ENCODE data around the gene DAGLA. TPM values are rescaled to one million over a fixed set of nuclear protein-coding genes. Genes with fewer than 3 reads are reported as not detected.

DAGLA gene
- total RNA-seq, 1 donor from 2014 or later: 5.1 TPM

GRCh38 chr11:61684870-61685616, 4.9 kb downstream of the DAGLA start:
- no peak for DNase-seq (ENCODE audit: extremely low spot score, unreplicated experiment)
- Mint-ChIP-seq H3K4me3 (ENCODE audit: unreplicated experiment) (no peak overlapping the region), H3K36me3 (ENCODE audit: unreplicated experiment) (no peaks in the 10 kb centered on the region), H3K27me3 (ENCODE audit: unreplicated experiment) (no peaks in the 10 kb centered on the region), H3K4me1 (ENCODE audit: unreplicated experiment) (peaks cover 16% of the 10 kb centered on the region), H3K9me3 (ENCODE audit: unreplicated experiment) (no peaks in the 10 kb centered on the region), H3K27ac (ENCODE audit: unreplicated experiment) (no peak overlapping the region)
- no peak for TF ChIP-seq CTCF (IDR thresholded peaks at IDR 0.05)

GRCh38 chr11:61685617-61685967, 5.4 kb downstream of the DAGLA start:
- no peak overlapping the region for H3K4me3 Mint-ChIP-seq (ENCODE audit: unreplicated experiment)
- no peaks in the 10 kb centered on the region for H3K9me3 Mint-ChIP-seq (ENCODE audit: unreplicated experiment)
- H3K27me3 Mint-ChIP-seq (ENCODE audit: unreplicated experiment): no peaks in the 10 kb centered on the region
- H3K27ac Mint-ChIP-seq (ENCODE audit: unreplicated experiment): no peak overlapping the region
- H3K4me1 Mint-ChIP-seq (ENCODE audit: unreplicated experiment): peaks cover 16% of the 10 kb centered on the region
- DNase-seq (ENCODE audit: extremely low spot score, unreplicated experiment): no peak
- TF ChIP-seq CTCF (IDR thresholded peaks at IDR 0.05): no peak
- no peaks in the 10 kb centered on the region for H3K36me3 Mint-ChIP-seq (ENCODE audit: unreplicated experiment)

- H3K36me3 Mint-ChIP-seq (ENCODE audit: unreplicated experiment): no peaks in the 10 kb centered on the region
- H3K9me3 Mint-ChIP-seq (ENCODE audit: unreplicated experiment): no peaks in the 10 kb centered on the region
- no peak for TF ChIP-seq CTCF (IDR thresholded peaks at IDR 0.05)
- H3K4me3 Mint-ChIP-seq (ENCODE audit: unreplicated experiment): no peak overlapping the region
- H3K4me1 Mint-ChIP-seq (ENCODE audit: unreplicated experiment): peaks cover 11% of the 10 kb centered on the region
- H3K27me3 Mint-ChIP-seq (ENCODE audit: unreplicated experiment): no peaks in the 10 kb centered on the region
- H3K27ac Mint-ChIP-seq (ENCODE audit: unreplicated experiment): no peak overlapping the region
- no peak for DNase-seq (ENCODE audit: extremely low spot score, unreplicated experiment)
Measured at GRCh38 chr11:61686066-61686465, 5.9 kb downstream of the DAGLA start.

- Mint-ChIP-seq H3K4me1 (ENCODE audit: unreplicated experiment) (peaks cover 13% of the 10 kb centered on the region), H3K9me3 (ENCODE audit: unreplicated experiment) (no peaks in the 10 kb centered on the region), H3K36me3 (ENCODE audit: unreplicated experiment) (no peaks in the 10 kb centered on the region), H3K4me3 (ENCODE audit: unreplicated experiment) (no peak overlapping the region), H3K27me3 (ENCODE audit: unreplicated experiment) (no peaks in the 10 kb centered on the region), H3K27ac (ENCODE audit: unreplicated experiment) (no peak overlapping the region)
- DNase-seq (ENCODE audit: extremely low spot score, unreplicated experiment): no peak
- no peak for TF ChIP-seq CTCF (IDR thresholded peaks at IDR 0.05)
Measured at GRCh38 chr11:61686469-61686868, 6.3 kb downstream of the DAGLA start.

DNA sequence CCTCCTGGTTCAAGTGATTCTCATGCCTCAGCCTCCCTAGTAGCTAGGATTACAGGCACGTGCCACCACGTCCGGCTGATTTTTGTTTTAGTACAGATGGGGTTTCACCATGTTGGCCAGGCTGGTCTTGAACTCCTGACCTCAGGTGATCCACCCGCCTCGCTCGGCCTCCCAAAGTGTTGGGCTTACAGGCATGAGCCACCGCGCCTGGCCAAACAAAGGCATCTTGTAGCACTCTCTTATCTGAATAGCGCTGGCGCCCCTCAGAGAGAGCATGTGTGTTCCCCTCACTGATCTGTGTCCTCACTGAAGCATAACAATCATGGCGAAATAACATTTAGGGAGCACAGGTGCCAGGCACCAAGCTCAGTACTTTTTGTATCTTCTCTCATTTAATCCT, 7.2 kb downstream of the DAGLA start:
- Mint-ChIP-seq H3K9me3 (ENCODE audit: unreplicated experiment) (no peaks in the 10 kb centered on the region), H3K4me3 (ENCODE audit: unreplicated experiment) (no peak overlapping the region), H3K36me3 (ENCODE audit: unreplicated experiment) (no peaks in the 10 kb centered on the region), H3K27ac (ENCODE audit: unreplicated experiment) (no peak overlapping the region), H3K27me3 (ENCODE audit: unreplicated experiment) (no peaks in the 10 kb centered on the region), H3K4me1 (ENCODE audit: unreplicated experiment) (peaks cover 16% of the 10 kb centered on the region)
- no peak for TF ChIP-seq CTCF (IDR thresholded peaks at IDR 0.05)
- no peak for DNase-seq (ENCODE audit: extremely low spot score, unreplicated experiment)
